Choroid plexus epithelial cell (primary cell): ENCODE results near the gene RNF208.
"Not testable (repeated sequence)": the region's sequence is repeated elsewhere in the genome, so short reads cannot be mapped to it uniquely, and the experiment has no call there.

Experiments used
- DNase-seq: peaks from one replicate; pipeline ENCODE4 v3.0.0-alpha.2; 2010; ENCODE audit warnings: low read depth
- H3K4me3 ChIP-seq: 2 replicates; pipeline ENCODE4 v1.5.1; 2011; ENCODE audit warnings: low read depth, mild to moderate bottlenecking, control low read depth, low read length, moderate library complexity
- TF ChIP-seq, protein P1 (sequence below): conservative IDR thresholded peaks from 2 replicates; pipeline ENCODE4 v1.5.1; 2011; ENCODE audit warnings: low read depth, mild to moderate bottlenecking, control low read depth, inconsistent platforms, low read length, moderate library complexity

Gene RNF208

DNA sequence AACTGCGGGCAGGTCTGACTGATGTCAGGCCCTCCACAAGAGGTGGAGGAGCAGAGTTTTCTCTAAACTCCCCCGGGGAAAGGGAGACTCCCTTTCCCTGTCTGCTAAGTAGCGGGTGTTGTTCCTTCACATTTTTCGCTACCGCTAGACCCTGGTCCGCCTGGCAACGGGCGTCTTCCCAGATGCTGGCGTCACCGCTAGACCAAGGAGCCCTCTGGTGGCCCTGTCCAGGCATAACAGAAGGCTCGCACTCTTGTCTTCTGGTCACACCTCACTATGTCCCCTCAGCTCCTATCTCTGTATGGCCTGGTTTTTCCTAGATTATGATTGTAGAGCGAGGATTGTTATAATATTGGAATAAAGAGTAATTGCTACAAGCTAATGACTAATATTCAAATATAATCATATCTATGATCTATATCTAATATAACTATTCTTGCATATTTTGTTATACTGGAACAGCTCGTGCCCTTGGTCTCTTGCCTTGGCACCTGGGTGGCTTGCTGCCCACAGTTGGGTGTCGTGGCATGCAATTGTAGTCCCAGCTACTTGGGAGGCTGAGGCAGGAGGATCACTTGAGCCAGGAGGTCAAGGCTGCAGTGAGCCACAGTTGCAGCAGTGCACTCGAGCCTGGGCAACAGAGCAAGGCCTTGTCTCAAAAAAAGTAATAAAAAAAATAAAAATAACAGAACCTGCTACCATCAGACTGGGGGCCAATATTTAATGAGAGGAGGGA lies 40.3 kb upstream of the RNF208 start:
- TF ChIP-seq, protein P1, sequence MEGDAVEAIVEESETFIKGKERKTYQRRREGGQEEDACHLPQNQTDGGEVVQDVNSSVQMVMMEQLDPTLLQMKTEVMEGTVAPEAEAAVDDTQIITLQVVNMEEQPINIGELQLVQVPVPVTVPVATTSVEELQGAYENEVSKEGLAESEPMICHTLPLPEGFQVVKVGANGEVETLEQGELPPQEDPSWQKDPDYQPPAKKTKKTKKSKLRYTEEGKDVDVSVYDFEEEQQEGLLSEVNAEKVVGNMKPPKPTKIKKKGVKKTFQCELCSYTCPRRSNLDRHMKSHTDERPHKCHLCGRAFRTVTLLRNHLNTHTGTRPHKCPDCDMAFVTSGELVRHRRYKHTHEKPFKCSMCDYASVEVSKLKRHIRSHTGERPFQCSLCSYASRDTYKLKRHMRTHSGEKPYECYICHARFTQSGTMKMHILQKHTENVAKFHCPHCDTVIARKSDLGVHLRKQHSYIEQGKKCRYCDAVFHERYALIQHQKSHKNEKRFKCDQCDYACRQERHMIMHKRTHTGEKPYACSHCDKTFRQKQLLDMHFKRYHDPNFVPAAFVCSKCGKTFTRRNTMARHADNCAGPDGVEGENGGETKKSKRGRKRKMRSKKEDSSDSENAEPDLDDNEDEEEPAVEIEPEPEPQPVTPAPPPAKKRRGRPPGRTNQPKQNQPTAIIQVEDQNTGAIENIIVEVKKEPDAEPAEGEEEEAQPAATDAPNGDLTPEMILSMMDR: peak; percentile 51
- peak; percentile 63 for DNase-seq
- H3K4me3 ChIP-seq: not testable (repeated sequence)

DNA sequence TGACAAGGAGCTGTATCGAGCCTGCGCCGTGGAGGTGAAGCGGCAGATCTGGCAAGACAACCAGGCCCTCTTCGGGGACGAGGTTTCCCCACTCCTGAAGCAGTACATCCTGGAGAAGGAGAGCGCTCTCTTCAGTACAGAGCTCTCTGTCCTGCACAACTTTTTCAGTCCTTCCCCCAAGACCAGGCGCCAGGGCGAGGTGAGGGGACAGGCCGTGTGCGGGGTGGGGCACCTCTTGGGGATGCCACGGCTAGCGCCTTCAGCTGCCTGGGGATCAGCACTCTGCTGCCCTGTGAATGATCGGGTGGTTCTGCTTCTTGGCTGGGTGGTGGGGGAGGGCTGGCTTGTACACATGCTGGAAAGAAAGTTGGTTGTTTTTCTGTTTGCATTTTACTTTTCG lies 34.8 kb upstream of the RNF208 start:
- peak overlapping the region; percentile 5 for H3K4me3 ChIP-seq
- TF ChIP-seq, protein P1: no peak
- no peak for DNase-seq

DNA sequence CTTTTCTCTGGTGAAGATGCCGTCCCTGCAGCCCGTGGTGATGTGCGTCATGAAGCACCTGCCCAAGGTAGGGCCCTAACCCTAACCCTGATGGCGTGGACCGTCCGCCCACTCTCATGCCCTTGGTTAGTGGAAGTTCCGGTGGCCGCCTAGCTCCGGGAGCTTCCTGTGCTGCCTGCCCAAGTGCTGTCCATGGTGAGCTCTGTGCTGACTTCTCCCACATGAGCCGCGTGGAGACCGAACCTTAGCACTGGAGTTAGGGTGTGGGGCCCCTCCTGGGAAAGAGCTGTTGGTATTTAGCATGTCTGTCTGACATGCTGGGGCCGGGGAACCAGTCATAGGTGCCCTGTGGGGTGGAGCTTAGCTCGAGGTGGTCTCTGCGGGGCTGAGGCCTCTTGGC lies 34.3 kb upstream of the RNF208 start:
- no peak for DNase-seq
- peak overlapping the region; percentile 91 for H3K4me3 ChIP-seq
- TF ChIP-seq, protein P1: no peak

DNA sequence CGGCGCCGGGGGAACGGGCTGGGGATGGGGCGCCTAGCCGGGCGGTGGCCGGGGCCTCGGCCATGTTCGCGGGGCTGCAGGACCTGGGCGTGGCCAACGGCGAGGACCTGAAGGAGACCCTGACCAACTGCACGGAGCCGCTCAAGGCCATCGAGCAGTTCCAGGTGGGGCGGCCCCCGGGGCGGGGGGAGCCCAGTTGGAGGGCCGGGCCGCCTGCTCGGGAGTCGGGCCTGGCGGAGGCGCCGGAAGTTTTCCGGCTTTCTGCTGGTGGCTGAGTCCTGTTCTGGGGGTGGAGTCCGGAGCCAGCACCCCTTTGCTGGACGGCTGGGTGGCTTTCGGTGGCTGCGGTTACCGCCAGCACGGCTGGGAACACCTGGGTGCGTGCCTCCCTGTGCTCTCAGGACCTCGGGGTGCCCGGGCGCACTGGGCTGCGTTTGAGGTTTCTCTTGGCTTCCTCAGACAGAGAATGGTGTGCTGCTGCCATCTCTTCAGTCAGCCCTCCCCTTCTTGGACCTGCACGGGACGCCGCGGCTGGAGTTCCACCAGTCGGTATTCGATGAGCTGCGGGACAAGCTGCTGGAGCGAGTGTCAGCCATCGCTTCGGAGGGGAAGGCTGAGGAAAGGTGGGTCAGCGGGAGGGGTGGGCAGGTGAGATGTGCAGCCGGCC lies 33.5 kb upstream of the RNF208 start:
- DNase-seq: no peak

DNA sequence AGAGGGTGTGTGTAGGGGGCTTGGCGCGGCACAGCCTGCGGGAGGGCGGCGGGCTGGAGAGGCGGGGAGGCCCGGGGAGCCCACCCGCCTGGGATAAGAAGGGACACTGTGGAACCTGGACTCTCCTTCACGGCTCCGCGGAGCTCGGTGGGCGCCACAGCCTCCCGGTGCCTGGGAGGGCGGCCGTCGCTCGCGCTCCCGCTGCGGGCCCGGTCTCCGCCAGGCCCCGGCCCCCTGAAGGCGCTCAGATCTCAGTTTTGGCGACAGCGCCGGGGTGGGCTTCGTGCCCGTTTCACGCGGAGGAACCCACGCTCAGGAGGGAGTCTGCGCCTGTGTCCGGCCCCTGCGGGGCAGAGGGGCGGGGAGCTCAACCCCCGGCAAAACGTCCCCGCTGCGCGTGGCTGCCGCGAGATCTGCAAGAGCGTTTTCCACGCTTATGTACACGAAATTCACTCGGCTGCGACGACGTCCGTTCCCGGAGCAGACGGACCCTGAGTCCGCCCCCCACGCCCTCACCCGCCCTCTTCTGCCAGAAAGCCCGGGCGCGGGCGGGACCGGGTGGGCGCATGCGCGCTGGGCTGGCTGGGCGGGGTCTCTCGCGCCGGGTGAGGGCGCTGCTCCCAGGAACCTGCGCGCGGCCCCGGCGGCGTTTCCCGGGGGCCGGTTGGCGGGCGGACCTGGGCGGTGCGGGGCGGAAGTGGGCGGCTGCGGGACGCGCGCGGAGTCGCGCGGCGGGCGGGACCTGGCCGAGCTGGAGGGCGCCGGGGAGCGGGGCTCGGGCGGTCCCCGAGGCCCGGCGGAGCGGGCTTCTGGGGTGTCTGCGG lies 32.8 kb upstream of the RNF208 start, which contains the start of gene NELFB:
TSS of gene NELFB (plus strand) at position 704 of the 824 bp plus-strand sequence.
- DNase-seq: peak; percentile 85
- TF ChIP-seq, protein P1: no peak
- H3K4me3 ChIP-seq: peak within 1 kb of the TSS; percentile 91

More for the DNA sequence above, 33.5 kb upstream of the RNF208 start:
- TF ChIP-seq, protein P1: no peak
- H3K4me3 ChIP-seq: peak overlapping the region; percentile 91

DNA sequence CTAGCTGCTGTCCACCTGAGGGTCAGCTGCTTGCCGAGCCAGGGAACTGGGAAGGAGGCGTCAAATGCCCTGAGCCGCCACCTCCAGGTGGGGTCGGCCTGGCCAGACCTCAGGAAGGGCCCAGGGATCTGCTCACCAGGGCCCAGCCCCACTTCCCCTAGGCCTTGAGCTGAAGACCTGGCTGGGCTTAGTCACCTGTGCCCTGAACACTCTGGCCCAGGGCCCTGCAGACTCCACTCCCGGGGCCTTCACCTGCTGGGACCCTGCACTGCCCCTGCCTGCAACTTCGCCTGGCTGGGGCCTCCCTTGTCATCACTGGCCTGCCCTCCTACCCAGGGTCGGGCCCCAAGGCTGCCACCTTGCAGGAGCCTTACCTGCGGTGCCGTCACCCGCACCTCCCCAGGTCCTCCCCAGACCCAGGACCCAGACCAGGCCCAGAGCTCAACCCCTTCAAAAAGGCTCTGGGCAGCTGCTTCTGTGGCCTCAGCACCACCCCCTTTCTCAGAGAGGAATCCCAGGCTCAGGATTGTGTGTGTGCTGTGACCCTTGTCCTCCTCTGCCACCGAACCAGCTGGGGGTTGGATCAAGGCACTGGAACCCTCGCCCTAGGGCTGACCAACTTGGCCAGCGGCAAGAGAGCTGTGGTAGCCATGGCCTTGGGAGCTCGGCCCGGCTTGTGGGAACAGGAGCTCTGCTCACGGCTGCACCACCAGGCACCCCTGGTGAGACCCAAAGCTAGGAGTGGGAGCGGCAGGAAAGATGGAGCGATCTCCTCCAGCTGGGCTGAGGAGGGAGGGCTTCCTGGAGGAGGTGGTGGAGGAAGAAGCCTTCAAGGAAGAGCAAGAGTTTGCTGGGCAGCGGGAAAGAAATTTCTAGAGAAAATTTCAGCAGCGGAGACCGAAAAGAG lies 31.9 kb upstream of the RNF208 start:
- TF ChIP-seq, protein P1: no peak
- DNase-seq: no peak
- peak overlapping the region; percentile 78 for H3K4me3 ChIP-seq
